ENCODE measurements around the gene CALN1.

DNA sequence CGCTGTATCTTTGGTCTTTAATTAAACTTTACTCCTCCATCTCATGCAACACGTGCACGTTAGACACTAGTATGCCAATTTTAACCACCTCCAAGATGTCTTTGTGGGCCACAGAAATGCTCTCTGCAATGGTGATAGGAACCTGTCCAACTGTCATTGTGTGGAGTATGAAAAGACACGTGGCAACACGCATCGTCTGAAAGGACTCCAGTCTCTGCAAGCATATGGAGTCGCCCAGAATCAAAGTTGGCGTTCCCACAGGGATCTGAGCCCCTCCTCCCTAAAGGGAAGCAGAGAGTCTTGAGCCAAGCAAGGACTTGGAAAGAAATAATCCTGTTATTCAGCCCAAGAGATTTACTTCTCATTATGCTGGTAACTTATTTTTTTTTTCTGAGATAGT, 301.1 kb downstream of the CALN1 start:
- TF ChIP-seq, protein P1, sequence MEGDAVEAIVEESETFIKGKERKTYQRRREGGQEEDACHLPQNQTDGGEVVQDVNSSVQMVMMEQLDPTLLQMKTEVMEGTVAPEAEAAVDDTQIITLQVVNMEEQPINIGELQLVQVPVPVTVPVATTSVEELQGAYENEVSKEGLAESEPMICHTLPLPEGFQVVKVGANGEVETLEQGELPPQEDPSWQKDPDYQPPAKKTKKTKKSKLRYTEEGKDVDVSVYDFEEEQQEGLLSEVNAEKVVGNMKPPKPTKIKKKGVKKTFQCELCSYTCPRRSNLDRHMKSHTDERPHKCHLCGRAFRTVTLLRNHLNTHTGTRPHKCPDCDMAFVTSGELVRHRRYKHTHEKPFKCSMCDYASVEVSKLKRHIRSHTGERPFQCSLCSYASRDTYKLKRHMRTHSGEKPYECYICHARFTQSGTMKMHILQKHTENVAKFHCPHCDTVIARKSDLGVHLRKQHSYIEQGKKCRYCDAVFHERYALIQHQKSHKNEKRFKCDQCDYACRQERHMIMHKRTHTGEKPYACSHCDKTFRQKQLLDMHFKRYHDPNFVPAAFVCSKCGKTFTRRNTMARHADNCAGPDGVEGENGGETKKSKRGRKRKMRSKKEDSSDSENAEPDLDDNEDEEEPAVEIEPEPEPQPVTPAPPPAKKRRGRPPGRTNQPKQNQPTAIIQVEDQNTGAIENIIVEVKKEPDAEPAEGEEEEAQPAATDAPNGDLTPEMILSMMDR (IDR thresholded peaks at IDR 0.05): no peak
- no peak for TF ChIP-seq POLR2A (IDR thresholded peaks at IDR 0.05)
